Fibroblast of lung (primary cell): ENCODE measurements around the gene HGF.

ENCODE experiments used
- CTCF ChIP-seq, 2 donors: IDR thresholded peaks in 1 of 2; conservative IDR thresholded peaks in 1 of 2; 1 replicate in 1 of 2; 2 replicates in 1 of 2; pipeline ENCODE4 v1.5.1; 2011 to 2012; ENCODE audit warnings: low read length in 2 of 2, control low read depth in 1 of 2, inconsistent platforms in 1 of 2, low read depth in 1 of 2, mild to moderate bottlenecking in 1 of 2
- EZH2 ChIP-seq: IDR thresholded peaks from 2 replicates; pipeline ENCODE4 v1.5.1; 2012; ENCODE audit warnings: low read length, control low read depth, mild to moderate bottlenecking; ENCODE audit errors: missing control alignments

GRCh38 chr7:81692146-81692905 lies 77.5 kb downstream of the HGF start:
- no peak for TF ChIP-seq EZH2
- no peak for TF ChIP-seq CTCF (conservative IDR thresholded peaks at IDR 0.05 in 1 of 2, IDR thresholded peaks at IDR 0.05 in 1 of 2; ENCODE audit: low read depth in 1 of 2, low read length in 2 of 2)
